NB4 (cell line): ENCODE results near the gene MRTFA.

ENCODE experiments used
- DNase-seq: peaks from one replicate; pipeline ENCODE4 v3.0.0; 2010; ENCODE audit warnings: low read depth
- H3K4me3 ChIP-seq: one replicate; pipeline ENCODE4 v1.5.1; 2011; ENCODE audit warnings: mild to moderate bottlenecking, low read depth, low read length, moderate library complexity
- MAX ChIP-seq: IDR thresholded peaks from 2 replicates; pipeline ENCODE4 v1.6.1; 2011; ENCODE audit warnings: low read depth, low read length
- MYC ChIP-seq: IDR thresholded peaks from 2 replicates; pipeline ENCODE4 v1.6.1; 2011; ENCODE audit warnings: low read depth, low read length
- POLR2A ChIP-seq: IDR thresholded peaks from 2 replicates; pipeline ENCODE4 v1.6.1; 2011; ENCODE audit warnings: mild to moderate bottlenecking; ENCODE audit not compliant: insufficient read length; ENCODE audit errors: extremely low read depth
- TF ChIP-seq, protein P1 (sequence below): IDR thresholded peaks from one replicate; pipeline ENCODE4 v1.5.1; 2012; ENCODE audit warnings: low read depth, low read length

Gene MRTFA

DNA sequence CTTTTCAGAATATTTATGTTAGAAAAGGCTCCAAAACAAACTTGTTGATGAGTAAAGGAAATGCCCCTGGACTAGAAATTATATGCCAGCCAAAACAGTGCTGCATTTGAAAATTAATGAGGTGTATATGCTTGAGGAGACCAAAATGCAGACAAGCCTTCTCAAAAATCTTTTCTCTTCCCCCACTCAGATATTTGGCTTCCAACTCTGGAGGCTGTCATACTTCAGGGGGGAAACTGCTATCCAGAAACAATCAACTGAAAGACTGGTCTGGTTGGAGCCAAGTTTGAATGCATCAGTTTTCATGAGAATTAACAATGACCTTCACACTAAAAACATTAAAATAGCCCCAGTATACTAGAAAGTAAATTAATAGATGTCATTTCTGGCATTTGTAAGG lies 167.9 kb downstream of the MRTFA start:
- H3K4me3 ChIP-seq, result no peak overlapping the region
- TF ChIP-seq MAX, result no peak
- no peak for TF ChIP-seq MYC
- no peak for TF ChIP-seq POLR2A
- TF ChIP-seq, protein P1, sequence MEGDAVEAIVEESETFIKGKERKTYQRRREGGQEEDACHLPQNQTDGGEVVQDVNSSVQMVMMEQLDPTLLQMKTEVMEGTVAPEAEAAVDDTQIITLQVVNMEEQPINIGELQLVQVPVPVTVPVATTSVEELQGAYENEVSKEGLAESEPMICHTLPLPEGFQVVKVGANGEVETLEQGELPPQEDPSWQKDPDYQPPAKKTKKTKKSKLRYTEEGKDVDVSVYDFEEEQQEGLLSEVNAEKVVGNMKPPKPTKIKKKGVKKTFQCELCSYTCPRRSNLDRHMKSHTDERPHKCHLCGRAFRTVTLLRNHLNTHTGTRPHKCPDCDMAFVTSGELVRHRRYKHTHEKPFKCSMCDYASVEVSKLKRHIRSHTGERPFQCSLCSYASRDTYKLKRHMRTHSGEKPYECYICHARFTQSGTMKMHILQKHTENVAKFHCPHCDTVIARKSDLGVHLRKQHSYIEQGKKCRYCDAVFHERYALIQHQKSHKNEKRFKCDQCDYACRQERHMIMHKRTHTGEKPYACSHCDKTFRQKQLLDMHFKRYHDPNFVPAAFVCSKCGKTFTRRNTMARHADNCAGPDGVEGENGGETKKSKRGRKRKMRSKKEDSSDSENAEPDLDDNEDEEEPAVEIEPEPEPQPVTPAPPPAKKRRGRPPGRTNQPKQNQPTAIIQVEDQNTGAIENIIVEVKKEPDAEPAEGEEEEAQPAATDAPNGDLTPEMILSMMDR, result no peak
- DNase-seq, result no peak

DNA sequence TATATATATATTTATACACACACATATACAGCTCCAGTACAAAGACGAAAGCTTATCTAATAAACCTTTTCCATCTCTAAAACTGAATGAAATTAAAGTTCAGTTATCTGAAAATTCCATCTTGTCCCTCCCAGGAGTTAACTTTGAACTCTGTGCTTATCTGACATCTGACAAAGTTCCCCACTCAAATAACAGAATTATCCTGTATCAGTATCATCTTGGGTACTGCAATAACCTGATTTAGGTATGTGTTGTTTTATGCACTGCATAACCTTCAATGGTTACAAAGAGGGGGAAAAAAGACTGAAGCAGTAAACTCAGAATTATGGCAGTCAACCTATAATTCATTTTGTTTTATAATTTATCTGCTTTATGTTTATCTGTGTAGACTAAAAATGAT lies 169.5 kb downstream of the MRTFA start:
- no peak for DNase-seq
- TF ChIP-seq MYC, result no peak
- no peak for TF ChIP-seq POLR2A
- no peak for TF ChIP-seq MAX
- TF ChIP-seq, protein P1, result no peak
- H3K4me3 ChIP-seq, result no peak overlapping the region

- peak overlapping the region; percentile 98 for H3K4me3 ChIP-seq
These were observed 172.8 kb downstream of the MRTFA start for GRCh38 chr22:40463683-40464082.

GRCh38 chr22:40463017-40463631 lies 173.4 kb downstream of the MRTFA start:
- TF ChIP-seq, protein P1, result no peak
- TF ChIP-seq POLR2A, result peak; percentile 39
- TF ChIP-seq MAX, result no peak; the same call in none of the 2 replicates
- TF ChIP-seq MYC, result peak; percentile 41; the same call in 1 of the 2 replicates
- peak overlapping the region; percentile 98 for H3K4me3 ChIP-seq
- peak; percentile 89 for DNase-seq

More at GRCh38 chr22:40463683-40464082, 172.8 kb downstream of the MRTFA start:
- TF ChIP-seq, protein P1, result no peak
- no peak for TF ChIP-seq MAX
- no peak for TF ChIP-seq MYC
- TF ChIP-seq POLR2A, result no peak
- DNase-seq, result peak; percentile 54

DNA sequence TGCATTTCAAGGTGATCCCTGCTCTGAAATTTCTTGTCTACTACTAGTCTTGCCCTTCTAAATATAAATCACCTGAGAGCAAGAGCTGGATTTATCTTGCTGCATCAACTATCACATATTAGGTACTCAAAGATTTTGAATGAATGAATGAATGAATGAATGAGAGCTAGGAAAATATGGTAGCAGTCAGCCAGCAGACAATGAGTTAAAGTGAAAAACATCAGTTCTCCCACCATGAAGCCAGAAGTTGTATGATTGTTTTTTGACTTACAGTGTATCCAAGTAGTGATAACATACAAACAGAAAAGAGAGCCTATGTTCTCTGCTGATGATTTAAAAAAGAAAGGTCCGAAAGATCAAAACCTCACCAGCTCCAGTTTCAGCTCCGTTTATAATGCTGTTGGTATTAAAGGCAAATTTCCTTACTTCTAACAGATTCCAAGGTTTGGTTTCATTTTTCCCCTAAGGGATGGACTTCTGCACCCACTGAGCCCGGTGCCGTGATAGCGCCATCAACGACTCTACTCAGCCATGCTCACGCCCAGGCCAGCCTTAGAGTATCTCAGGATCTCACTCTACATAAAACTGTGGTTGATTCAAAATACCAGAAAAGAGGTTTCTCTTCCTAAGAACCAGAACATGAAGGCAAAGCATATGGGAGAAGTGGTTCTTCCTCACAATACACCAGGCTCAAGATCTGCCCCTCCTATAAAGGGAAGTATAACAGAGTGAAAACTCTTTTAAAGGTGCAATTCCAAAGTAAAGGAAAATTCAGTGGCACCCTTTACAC lies 174.1 kb downstream of the MRTFA start:
- no peak for TF ChIP-seq MAX
- TF ChIP-seq, protein P1, result no peak
- TF ChIP-seq MYC, result no peak
- no peak for TF ChIP-seq POLR2A
- H3K4me3 ChIP-seq, result peak overlapping the region; percentile 98
- peak; percentile 50 for DNase-seq
